GM21737 (cell line): Measurements from ENCODE around the gene FOXR1.

Experiments
- ATAC-seq: cut with Tn5 transposase; IDR thresholded peaks from one replicate; pipeline ENCODE4 v1.9.1; 2021; ENCODE audit warnings: mild to moderate bottlenecking, moderate library complexity; ENCODE audit not compliant: unreplicated experiment

FOXR1 gene

GRCh38 chr11:119025099-119025473 lies 53.5 kb downstream of the FOXR1 start:
- no peak for ATAC-seq

GRCh38 chr11:119025541-119025940 lies 54.0 kb downstream of the FOXR1 start:
- no peak for ATAC-seq

- no peak for ATAC-seq
These were observed 54.6 kb downstream of the FOXR1 start for GRCh38 chr11:119025978-119026766.

- ATAC-seq: no peak
These were observed 55.4 kb downstream of the FOXR1 start for GRCh38 chr11:119026970-119027369.

- ATAC-seq: no peak
These were observed 56.2 kb downstream of the FOXR1 start for GRCh38 chr11:119027561-119028345.

GRCh38 chr11:119028346-119029068 lies 56.9 kb downstream of the FOXR1 start:
- no peak for ATAC-seq

GRCh38 chr11:119029069-119029339 lies 57.4 kb downstream of the FOXR1 start:
- no peak for ATAC-seq

- peak; percentile 2 for ATAC-seq
These were observed 57.9 kb downstream of the FOXR1 start for GRCh38 chr11:119029340-119030028.

- ATAC-seq: peak; percentile 9
These were observed 58.4 kb downstream of the FOXR1 start for GRCh38 chr11:119030029-119030328.

- peak; percentile 77 for ATAC-seq
These were observed 58.9 kb downstream of the FOXR1 start, which contains the start of gene SLC37A4 for GRCh38 chr11:119030329-119031047. TSS of gene SLC37A4 (minus strand) at chr11:119030877.
